CD4-positive, alpha-beta T cell treated with Interleukin-17A for 1 hour (primary cell): Measurements from ENCODE around the gene SLC13A2.
"Not testable (repeated sequence)": the region's sequence is repeated elsewhere in the genome, so short reads cannot be mapped to it uniquely, and the experiment has no call there.

Source experiments
- DNase-seq: peaks from one replicate; pipeline ENCODE4 v3.0.0-alpha.2; 2020

Gene SLC13A2, protein sequence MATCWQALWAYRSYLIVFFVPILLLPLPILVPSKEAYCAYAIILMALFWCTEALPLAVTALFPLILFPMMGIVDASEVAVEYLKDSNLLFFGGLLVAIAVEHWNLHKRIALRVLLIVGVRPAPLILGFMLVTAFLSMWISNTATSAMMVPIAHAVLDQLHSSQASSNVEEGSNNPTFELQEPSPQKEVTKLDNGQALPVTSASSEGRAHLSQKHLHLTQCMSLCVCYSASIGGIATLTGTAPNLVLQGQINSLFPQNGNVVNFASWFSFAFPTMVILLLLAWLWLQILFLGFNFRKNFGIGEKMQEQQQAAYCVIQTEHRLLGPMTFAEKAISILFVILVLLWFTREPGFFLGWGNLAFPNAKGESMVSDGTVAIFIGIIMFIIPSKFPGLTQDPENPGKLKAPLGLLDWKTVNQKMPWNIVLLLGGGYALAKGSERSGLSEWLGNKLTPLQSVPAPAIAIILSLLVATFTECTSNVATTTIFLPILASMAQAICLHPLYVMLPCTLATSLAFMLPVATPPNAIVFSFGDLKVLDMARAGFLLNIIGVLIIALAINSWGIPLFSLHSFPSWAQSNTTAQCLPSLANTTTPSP

DNA sequence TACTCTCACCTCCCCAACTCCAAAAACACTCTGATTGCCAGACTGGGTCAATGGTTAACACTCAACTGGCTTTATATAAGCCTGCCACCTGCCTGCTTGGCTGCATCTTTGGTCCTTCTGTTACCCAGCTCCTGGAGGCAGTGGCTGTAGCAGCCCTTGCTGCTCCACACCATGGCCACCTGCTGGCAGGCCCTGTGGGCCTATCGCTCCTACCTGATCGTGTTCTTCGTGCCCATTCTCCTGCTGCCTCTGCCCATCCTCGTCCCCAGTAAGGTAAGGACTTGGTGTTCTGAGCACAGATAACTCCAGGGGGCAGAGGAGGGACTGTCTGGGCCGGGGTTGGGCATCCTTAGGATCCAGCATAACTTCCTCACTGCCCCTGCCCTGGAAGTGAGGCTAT lies at the start of gene SLC13A2:
Gene SLC13A2, plus strand, starts transcription at position 103 of the 400 bp plus-strand sequence. Its CDS starts 69 bp downstream, at position 172.
- DNase-seq, result no peak

DNA sequence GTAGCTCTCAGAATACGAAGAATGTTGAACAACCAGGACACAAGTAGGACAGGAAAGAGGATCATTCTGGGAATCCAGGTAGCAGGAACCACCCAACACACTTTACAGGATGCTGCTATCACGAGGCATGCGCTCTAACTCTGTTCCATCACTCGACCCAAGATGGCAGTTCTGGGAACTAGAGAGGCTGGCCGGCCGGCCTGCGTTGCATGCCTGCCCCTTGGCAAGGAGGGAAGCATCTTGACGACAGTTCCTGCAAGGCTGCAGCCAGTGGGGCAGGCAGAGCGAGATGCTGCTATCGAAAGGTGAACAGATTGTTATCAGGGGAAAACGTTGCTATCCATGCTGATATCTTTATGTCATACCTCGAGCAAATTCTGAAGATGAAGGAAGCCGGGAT lies 48.2 kb upstream of the SLC13A2 start:
- no peak for DNase-seq

DNA sequence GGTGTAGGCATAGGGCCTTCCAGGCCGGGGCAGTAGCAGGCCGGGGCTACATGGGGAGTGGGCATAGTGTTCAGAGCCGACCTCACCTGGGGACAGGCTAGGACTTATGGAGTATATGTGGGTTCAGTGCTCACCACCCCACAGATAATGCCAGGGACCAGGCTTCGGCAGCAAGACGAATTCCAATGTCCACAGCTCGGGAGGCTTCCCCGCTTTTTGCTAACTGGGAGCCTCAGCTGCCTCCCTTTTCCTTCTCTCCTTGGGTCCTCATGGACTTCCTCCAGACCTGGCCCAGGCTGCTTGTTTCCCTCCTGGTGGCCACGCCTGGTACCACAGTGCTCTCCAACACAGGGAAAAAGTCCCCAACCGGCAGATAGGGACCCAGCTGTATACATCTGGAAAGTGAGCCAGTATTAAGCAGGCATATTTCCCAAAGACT lies 47.3 kb upstream of the SLC13A2 start:
- DNase-seq, result no peak

- DNase-seq, result no peak
Observed at GRCh38 chr17:28427371-28427770, 46.1 kb upstream of the SLC13A2 start.

- DNase-seq, result not testable (repeated sequence)
Observed at GRCh38 chr17:28427982-28428381, 45.5 kb upstream of the SLC13A2 start.

- no peak for DNase-seq
Observed at GRCh38 chr17:28433721-28434120, 39.7 kb upstream of the SLC13A2 start.

GRCh38 chr17:28434326-28434725 lies 39.1 kb upstream of the SLC13A2 start:
- DNase-seq, result not testable (repeated sequence)

- DNase-seq, result no peak
Observed at GRCh38 chr17:28443901-28444638, 29.4 kb upstream of the SLC13A2 start.

DNA sequence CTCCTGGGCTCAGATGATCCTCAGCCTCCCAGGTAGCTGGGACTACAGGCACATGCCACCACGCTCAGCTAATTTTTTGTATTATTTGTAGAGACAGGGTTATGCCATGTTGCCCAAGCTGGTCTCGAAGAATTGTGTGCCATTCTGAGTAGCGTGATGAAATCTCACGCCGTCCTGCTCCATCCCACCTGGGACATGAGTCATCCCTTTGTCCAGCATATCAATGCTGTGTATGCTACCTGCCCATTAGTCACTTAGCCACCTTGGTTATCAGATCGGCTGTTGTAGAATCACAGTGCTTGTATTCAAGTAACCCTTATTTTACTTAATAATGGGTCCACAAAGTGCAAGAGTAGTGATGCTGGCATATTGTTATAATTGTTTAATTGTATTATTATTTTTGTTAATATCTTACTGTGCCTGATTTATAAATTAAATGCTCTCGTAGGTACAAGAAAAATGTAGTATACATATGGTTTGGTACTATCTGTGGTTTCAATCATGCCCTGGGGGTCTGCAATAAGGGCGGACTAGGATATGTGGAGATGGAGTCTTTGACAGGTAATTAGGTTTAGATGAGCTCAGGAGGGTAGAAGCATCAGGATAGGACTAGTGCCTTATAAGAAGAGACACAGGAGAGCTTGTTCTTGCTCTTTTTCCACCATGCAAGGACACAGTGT lies 26.6 kb upstream of the SLC13A2 start:
- no peak for DNase-seq

DNA sequence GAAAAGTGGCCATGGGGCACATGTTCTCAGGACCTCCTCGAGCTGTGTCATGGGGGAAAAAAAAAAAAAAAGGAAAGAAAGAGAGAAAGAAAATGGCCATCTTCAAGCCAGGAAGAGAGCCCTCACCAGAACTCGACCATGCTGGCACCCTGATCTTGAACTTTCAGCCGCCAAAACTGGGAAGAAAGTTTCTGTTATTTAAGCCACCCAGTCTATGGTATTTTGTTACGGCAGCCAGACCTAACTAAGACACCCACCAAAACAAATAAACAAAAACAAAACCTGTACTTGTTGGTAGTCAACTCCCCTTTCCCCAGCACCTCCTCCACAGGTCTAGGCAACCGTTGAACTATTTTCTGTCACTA lies 26.1 kb upstream of the SLC13A2 start:
- DNase-seq, result no peak

- DNase-seq, result no peak
Observed at GRCh38 chr17:28449859-28450258, 23.6 kb upstream of the SLC13A2 start.

- DNase-seq, result no peak
Observed at GRCh38 chr17:28457890-28458289, 15.6 kb upstream of the SLC13A2 start.

DNA sequence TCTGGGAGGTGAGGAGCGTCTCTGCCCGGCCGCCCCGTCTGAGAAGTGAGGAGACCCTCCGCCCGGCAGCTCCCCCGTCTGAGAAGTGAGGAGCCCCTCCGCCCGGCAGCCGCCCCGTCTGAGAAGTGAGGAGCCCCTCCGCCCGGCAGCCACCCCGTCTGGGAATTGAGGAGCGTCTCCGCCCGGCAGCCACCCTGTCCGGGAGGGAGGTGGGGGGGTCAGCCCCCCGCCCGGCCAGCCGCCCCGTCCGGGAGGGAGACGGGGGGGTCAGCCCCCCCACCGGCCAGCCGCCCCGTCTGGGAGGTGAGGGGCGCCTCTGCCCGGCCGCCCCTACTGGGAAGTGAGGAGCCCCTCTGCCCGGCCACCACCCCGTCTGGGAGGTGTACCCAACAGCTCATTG lies 14.6 kb upstream of the SLC13A2 start:
- not testable (repeated sequence) for DNase-seq

GRCh38 chr17:28460901-28461300 lies 12.5 kb upstream of the SLC13A2 start:
- no peak for DNase-seq

DNA sequence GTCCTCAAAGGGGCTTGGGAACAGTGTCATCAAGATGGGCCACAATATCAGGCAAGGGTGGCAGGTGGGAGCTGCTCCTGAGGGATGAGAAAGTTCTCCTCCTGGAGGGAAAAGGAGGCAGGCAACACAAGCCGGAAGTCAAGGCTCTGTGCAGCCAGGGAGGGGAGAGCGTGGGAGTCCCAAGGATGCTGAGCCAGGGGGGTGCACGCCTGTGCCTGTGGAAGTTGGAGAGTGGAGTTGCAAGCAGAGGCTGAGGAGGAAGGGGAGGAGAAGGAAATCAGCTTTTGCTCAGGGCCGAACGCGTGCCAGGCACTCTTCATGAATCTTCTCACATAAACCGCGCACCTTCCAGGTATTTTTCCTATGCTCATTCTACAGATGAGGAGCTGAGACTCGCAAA lies 7.4 kb upstream of the SLC13A2 start:
- DNase-seq, result no peak

DNA sequence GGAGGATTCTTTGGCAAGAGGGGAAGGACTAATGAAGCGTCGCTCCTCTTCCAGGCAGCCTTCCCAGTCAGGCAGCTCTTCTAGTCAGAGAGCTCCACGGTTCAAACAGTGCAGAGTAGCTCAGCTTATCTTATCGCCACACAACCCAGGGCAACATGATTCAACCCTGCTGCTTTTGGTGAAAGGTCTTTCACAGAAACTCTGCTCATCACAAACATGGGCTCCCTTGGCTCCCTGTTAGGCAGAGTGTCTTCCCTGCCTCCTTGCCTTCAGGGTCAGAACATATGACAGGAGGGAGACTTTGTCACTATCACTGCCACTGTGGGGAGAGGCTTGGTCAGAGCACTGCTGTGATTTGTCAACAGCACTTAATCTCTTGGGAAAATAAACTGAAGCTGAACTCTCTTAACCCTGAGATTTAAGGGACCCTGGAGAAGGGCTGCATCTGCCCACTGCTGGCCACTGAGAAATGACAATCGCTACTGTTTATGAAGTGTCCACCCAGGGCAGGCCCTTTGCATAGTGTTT lies 6.9 kb upstream of the SLC13A2 start:
- DNase-seq, result no peak

- DNase-seq, result no peak
Observed at GRCh38 chr17:28467456-28468025, 5.9 kb upstream of the SLC13A2 start.

- DNase-seq, result not testable (repeated sequence)
Observed at GRCh38 chr17:28468033-28468735, 5.3 kb upstream of the SLC13A2 start.

DNA sequence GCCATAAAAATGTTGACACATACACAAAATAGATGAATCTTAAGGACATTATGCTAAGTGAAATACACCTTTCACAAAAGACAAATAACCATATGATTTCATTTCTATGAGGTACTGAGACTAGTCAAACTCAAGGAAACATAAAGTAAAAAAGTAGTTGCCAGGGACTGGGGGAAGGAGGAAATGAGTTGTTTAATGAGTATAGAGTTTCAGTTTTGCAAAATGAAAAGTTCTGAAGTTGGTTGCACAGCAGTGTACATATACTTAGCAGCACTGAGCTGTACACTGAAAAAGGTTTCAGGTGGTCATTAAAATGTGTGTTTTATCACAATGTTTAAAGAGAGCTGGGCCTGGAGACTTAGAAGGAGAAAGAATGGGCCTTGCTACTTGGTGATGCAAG lies 4.7 kb upstream of the SLC13A2 start:
- DNase-seq, result no peak

GRCh38 chr17:28469376-28469775 lies 4.1 kb upstream of the SLC13A2 start:
- no peak for DNase-seq

DNA sequence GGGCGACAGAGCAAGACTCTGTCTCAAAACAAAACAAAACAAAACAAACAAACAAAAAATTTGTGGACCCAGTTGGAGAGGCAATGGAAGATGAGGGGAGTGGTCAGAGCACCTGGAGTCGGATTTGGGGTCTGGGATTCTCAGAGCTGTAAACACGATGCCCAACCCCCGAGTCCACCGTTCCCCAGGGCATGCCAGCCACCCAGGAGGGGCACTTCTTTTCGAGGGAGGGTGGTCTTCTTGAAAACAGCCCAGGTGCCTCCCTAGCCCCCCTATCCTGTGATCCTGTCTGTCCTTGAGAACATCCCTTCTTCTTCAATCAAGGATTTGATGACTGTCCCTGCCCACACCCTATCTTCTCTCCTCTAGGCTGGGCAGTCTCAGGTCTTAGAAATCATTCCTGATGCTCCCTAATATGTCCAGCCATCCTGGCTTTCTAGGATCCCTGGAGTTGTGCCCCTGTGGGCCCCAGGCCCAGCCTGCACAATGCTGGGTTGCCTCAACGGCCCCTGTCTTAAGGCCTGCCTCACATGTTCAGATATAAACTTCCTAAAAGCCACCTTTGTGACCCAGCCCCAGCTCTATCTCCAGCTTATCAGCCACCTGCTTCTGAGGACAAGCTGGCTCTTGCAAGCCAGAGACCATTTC lies 3.1 kb upstream of the SLC13A2 start:
- no peak for DNase-seq
